22Rv1 (cell line): ENCODE results near the gene GRM7.

Experiments
- CTCF ChIP-seq: fragments of 450-650 bp; IDR thresholded peaks from 2 replicates; pipeline ENCODE4 v1.5.1; 2017; ENCODE audit warnings: mild to moderate bottlenecking
- ZFX ChIP-seq: fragments of 450-650 bp; IDR thresholded peaks from 2 replicates; pipeline ENCODE4 v1.6.1; 2017; ENCODE audit warnings: antibody characterized with exemption, borderline replicate concordance

- no peak for TF ChIP-seq CTCF
- no peak for TF ChIP-seq ZFX
Measured at GRCh38 chr3:7536510-7536909, 675.6 kb downstream of the GRM7 start.
